HG03442 (cell line): ENCODE data around the gene RMDN3.

Experiments
- ATAC-seq: cut with Tn5 transposase; IDR thresholded peaks from one replicate; pipeline ENCODE4 v1.9.1; 2021; ENCODE audit warnings: mild to moderate bottlenecking, moderate library complexity; ENCODE audit not compliant: unreplicated experiment

The RMDN3 gene

GRCh38 chr15:40696228-40696627, 58.8 kb downstream of the RMDN3 start:
- ATAC-seq = no peak

- no peak for ATAC-seq
Measured at GRCh38 chr15:40695469-40695890, 59.6 kb downstream of the RMDN3 start.

GRCh38 chr15:40694688-40695468, 60.2 kb downstream of the RMDN3 start, which contains the start of gene RAD51:
RAD51 (plus strand) TSS chr15:40695174; CDS start chr15:40698759, 3,585 bp downstream.
- ATAC-seq = peak; percentile 82

DNA sequence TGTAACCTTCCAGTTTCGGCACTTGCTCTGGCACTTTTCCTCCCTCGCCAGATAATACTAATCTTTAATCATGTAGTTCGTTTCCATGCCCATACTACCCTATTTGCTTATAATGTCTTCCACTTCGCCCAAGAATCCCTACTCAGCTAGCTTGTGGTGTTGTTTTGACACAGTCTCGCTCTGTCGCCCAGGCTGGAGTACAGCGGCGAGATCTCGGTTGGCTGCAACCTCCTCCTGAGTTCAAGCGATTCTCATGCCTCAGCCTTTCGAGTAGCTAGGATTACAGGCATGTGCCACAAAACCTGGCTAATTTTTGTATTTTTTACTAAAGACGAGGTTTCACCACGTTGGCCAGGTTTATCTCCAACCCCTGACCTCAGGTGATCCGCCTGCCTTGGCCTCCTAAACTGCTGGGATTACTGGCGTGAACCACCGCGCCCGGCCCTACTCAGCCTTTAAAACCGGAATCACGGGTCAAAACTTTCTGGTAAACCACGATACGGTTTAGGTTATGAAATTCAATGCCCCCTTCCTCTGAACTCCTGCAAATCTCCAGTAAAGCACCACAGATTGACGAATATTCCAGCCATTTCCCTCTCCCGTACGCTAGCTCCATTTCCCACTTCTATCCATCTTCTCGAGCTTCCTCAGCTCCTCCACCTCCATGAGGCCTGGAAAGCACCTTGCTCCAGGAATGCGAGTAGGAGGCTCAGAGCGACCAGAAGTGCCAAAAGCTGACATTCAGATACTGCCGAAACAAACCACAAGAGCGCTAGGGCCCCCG, 61.0 kb downstream of the RMDN3 start:
- ATAC-seq = peak; percentile 12

DNA sequence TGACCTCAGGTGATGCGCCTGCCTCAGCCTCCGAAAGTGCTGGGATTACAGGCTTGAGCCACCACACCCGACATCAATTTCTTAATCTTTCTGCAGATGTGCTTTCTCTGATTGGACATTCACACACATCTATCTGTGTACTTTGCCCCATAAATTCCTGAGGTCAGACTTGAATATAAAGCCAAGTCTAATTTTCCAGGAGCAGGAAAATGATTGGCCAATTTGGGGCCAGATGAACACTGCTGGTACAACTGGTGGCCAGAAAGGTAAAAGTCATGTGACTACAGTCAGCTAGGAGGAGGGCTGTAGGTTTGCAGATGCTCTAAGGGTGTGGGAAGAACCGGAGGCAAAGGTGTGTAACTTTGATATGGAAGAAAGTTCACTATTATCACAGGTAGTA, 63.3 kb downstream of the RMDN3 start:
- no peak for ATAC-seq

GRCh38 chr15:40688932-40689799, 65.9 kb downstream of the RMDN3 start:
- ATAC-seq = no peak
